Measurements from ENCODE around the gene DEDD.

DNA sequence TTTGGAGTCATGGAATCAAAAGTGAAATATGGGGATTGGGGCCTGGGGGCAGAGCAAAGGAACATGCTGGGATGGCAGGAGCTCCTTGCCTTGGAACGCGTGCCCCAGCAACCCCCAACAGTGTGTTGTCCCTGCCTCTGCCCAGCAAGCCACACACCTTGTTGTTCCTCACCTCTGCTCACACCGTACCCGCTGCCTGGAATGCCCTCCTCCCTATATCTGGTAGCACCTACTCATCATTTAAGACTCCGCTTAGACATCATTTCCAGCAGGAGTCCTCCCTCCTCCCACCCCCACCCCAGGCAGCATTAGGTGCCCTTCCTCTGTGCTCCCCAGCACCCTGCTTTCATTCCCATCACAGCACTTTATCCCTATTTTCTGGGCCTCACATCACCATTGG lies 50.9 kb downstream of the DEDD start:
- TF ChIP-seq, protein P1, sequence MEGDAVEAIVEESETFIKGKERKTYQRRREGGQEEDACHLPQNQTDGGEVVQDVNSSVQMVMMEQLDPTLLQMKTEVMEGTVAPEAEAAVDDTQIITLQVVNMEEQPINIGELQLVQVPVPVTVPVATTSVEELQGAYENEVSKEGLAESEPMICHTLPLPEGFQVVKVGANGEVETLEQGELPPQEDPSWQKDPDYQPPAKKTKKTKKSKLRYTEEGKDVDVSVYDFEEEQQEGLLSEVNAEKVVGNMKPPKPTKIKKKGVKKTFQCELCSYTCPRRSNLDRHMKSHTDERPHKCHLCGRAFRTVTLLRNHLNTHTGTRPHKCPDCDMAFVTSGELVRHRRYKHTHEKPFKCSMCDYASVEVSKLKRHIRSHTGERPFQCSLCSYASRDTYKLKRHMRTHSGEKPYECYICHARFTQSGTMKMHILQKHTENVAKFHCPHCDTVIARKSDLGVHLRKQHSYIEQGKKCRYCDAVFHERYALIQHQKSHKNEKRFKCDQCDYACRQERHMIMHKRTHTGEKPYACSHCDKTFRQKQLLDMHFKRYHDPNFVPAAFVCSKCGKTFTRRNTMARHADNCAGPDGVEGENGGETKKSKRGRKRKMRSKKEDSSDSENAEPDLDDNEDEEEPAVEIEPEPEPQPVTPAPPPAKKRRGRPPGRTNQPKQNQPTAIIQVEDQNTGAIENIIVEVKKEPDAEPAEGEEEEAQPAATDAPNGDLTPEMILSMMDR (IDR thresholded peaks at IDR 0.05; ENCODE audit: low read depth, low read length) = no peak
- no peak for TF ChIP-seq POLR2A (IDR thresholded peaks at IDR 0.05; ENCODE audit: extremely low read depth, insufficient read length)

Measured in NB4 (cell line).